Tibial artery (tissue), 4 donors: ENCODE data around the gene TRPM3.

ENCODE experiments used
- DNase-seq, 2 donors: peaks; one replicate each; pipeline ENCODE4 v3.0.0-alpha.2; 2019
- H3K27ac ChIP-seq, 2 donors: fragments of 200-600 bp; sonication (generic) in 1 of 2; 1 replicate in 1 of 2; 2 replicates in 1 of 2; pipeline ENCODE4 v1.5.1; 2018 to 2019; ENCODE audit warnings: mild to moderate bottlenecking in 1 of 2
- H3K27me3 ChIP-seq, 2 donors: fragments of 200-600 bp; sonication (generic) in 1 of 2; one replicate each; pipeline versions ENCODE4 v1.5.1 to v1.6.0; 2016 to 2019
- H3K36me3 ChIP-seq, 3 donors: fragments of 200-600 bp; sonication (generic) in 2 of 3; one replicate each; pipeline ENCODE4 v1.5.1; 2016 to 2019; ENCODE audit warnings: mild to moderate bottlenecking in 2 of 3
- H3K4me1 ChIP-seq, 4 donors: fragments of 200-600 bp; sonication (generic) in 2 of 4; 1 replicate in 3 of 4; 2 replicates in 1 of 4; pipeline ENCODE4 v1.5.1; 2016 to 2019
- H3K4me3 ChIP-seq, 2 donors: fragments of 200-600 bp; sonication (generic) in 1 of 2; 1 replicate in 1 of 2; 2 replicates in 1 of 2; pipeline ENCODE4 v1.5.1; 2018 to 2019; ENCODE audit warnings: mild to moderate bottlenecking in 2 of 2
- H3K9me3 ChIP-seq, 3 donors: fragments of 200-600 bp; sonication (generic) in 1 of 3; one replicate each; pipeline ENCODE4 v1.5.1; 2016 to 2019
- CTCF ChIP-seq, 2 experiments: fragments of 200-600 bp in 1 of 2; fragments of 450-650 bp in 1 of 2; IDR thresholded peaks; one replicate each; pipeline ENCODE4 v1.5.1; 2017 to 2019; ENCODE audit warnings: antibody characterized with exemption in 2 of 2, mild to moderate bottlenecking in 1 of 2, moderate library complexity in 1 of 2
- intact Hi-C: fragments of 100-400 bp; cut with DNase I; formaldehyde crosslinking; loops from one replicate; pipeline ENCODE4 v1.15.0; 2023; ENCODE audit warnings: low total_unique reads

Gene TRPM3

GRCh38 chr9:70816316-70816715 is 305.1 kb downstream of the TRPM3 start:
- Histone ChIP-seq H3K4me3 (no peak overlapping the region), H3K36me3 (no peaks in the 10 kb centered on the region), H3K9me3 (no peaks in the 10 kb centered on the region), H3K4me1 (no peaks in the 10 kb centered on the region), H3K27me3 (no peaks in the 10 kb centered on the region), H3K27ac (no peak overlapping the region)
- intact Hi-C loops = no loop called here
- TF ChIP-seq CTCF (IDR thresholded peaks at IDR 0.05) = no peak
- no peak for DNase-seq

GRCh38 chr9:70814597-70814996 is 306.8 kb downstream of the TRPM3 start:
- H3K36me3 ChIP-seq = no peaks in the 10 kb centered on the region
- no peak overlapping the region for H3K4me3 ChIP-seq
- H3K4me1 ChIP-seq = no peaks in the 10 kb centered on the region
- DNase-seq = no peak
- H3K9me3 ChIP-seq = no peaks in the 10 kb centered on the region
- H3K27me3 ChIP-seq = no peaks in the 10 kb centered on the region
- H3K27ac ChIP-seq = no peak overlapping the region
- intact Hi-C loops = no loop called here
- no peak for TF ChIP-seq CTCF (IDR thresholded peaks at IDR 0.05)

GRCh38 chr9:70813141-70813540 is 308.3 kb downstream of the TRPM3 start:
- no peaks in the 10 kb centered on the region for H3K4me1 ChIP-seq
- H3K9me3 ChIP-seq = no peaks in the 10 kb centered on the region

GRCh38 chr9:70811638-70812037 is 309.8 kb downstream of the TRPM3 start:
- no peak for DNase-seq
- no peaks in the 10 kb centered on the region for H3K4me1 ChIP-seq
- no peaks in the 10 kb centered on the region for H3K9me3 ChIP-seq
- intact Hi-C loops = no loop called here
- TF ChIP-seq CTCF (IDR thresholded peaks at IDR 0.05) = no peak
- H3K27ac ChIP-seq = no peak overlapping the region
- H3K4me3 ChIP-seq = no peak overlapping the region
- H3K27me3 ChIP-seq = no peaks in the 10 kb centered on the region
- H3K36me3 ChIP-seq = no peaks in the 10 kb centered on the region

More at GRCh38 chr9:70813141-70813540, 308.3 kb downstream of the TRPM3 start:
- H3K27me3 ChIP-seq = no peaks in the 10 kb centered on the region
- no peak for DNase-seq
- TF ChIP-seq CTCF (IDR thresholded peaks at IDR 0.05) = no peak
- intact Hi-C loops = no loop called here
- H3K27ac ChIP-seq = no peak overlapping the region
- no peaks in the 10 kb centered on the region for H3K36me3 ChIP-seq
- no peak overlapping the region for H3K4me3 ChIP-seq

- Histone ChIP-seq H3K4me3 (no peak overlapping the region), H3K36me3 (no peaks in the 10 kb centered on the region), H3K27me3 (no peaks in the 10 kb centered on the region), H3K27ac (no peak overlapping the region), H3K9me3 (no peaks in the 10 kb centered on the region), H3K4me1 (peaks cover 0 to 4% (median 0%) of the 10 kb centered on the region in 4 donors)
- intact Hi-C loops = no loop called here
- no peak for TF ChIP-seq CTCF (IDR thresholded peaks at IDR 0.05)
- DNase-seq = no peak
These were observed 314.5 kb downstream of the TRPM3 start for GRCh38 chr9:70806875-70807274.

- intact Hi-C loops = no loop called here
- DNase-seq = peak in 1 of 2 donors; percentile 27
- Histone ChIP-seq H3K27me3 (no peaks in the 10 kb centered on the region), H3K27ac (no peak overlapping the region), H3K4me3 (no peak overlapping the region), H3K4me1 (peaks cover 0 to 5% (median 0%) of the 10 kb centered on the region in 4 donors), H3K36me3 (no peaks in the 10 kb centered on the region), H3K9me3 (no peaks in the 10 kb centered on the region)
- no peak for TF ChIP-seq CTCF (IDR thresholded peaks at IDR 0.05)
These were observed 315.5 kb downstream of the TRPM3 start for GRCh38 chr9:70805949-70806348.
